Mesenchymal stem cell (in vitro differentiated cells and primary cell): ENCODE measurements around the gene ENDOU.

ENCODE experiments used
- DNase-seq: peaks from one replicate; pipeline ENCODE4 v3.0.0-alpha.2; 2013
- H2AFZ ChIP-seq: one replicate; pipeline ENCODE4 v1.6.1; 2013; ENCODE audit warnings: low read depth, mild to moderate bottlenecking, control low read depth, inconsistent platforms, low read length, moderate library complexity
- H2AK5ac ChIP-seq: 2 replicates; pipeline ENCODE4 v1.6.1; 2013; ENCODE audit warnings: low read length, moderate library complexity, mild to moderate bottlenecking, inconsistent platforms; ENCODE audit not compliant: severe bottlenecking
- H2BK120ac ChIP-seq: one replicate; pipeline ENCODE4 v1.6.1; 2013; ENCODE audit warnings: low read depth, mild to moderate bottlenecking, inconsistent platforms, low read length, moderate library complexity
- H2BK12ac ChIP-seq, 2 experiments: one replicate each; pipeline ENCODE4 v1.6.1; 2013; ENCODE audit warnings: inconsistent platforms in 2 of 2, low read length in 2 of 2, mild to moderate bottlenecking in 2 of 2, moderate library complexity in 2 of 2, control low read depth in 1 of 2
- H2BK15ac ChIP-seq: one replicate; pipeline ENCODE4 v1.6.1; 2013; ENCODE audit warnings: mild to moderate bottlenecking, low read depth, inconsistent platforms; ENCODE audit not compliant: poor library complexity, severe bottlenecking
- H2BK5ac ChIP-seq: 2 replicates; pipeline ENCODE4 v1.6.1; 2013; ENCODE audit warnings: low read depth, mild to moderate bottlenecking, low read length, control low read depth, inconsistent platforms; ENCODE audit not compliant: poor library complexity, severe bottlenecking
- H3K14ac ChIP-seq, 2 experiments: one replicate each; pipeline ENCODE4 v1.6.1; 2013; ENCODE audit warnings: inconsistent platforms in 2 of 2, low read length in 2 of 2, control low read depth in 1 of 2, mild to moderate bottlenecking in 1 of 2, moderate library complexity in 1 of 2
- H3K18ac ChIP-seq, 2 experiments: one replicate each; pipeline ENCODE4 v1.6.1; 2013; ENCODE audit warnings: inconsistent platforms in 2 of 2, low read length in 2 of 2, control low read depth in 1 of 2, low read depth in 1 of 2, mild to moderate bottlenecking in 1 of 2
- H3K23ac ChIP-seq, 2 experiments: one replicate each; pipeline ENCODE4 v1.6.1; 2013; ENCODE audit warnings: inconsistent platforms in 2 of 2, low read length in 2 of 2, mild to moderate bottlenecking in 2 of 2, moderate library complexity in 2 of 2, control low read depth in 1 of 2
- H3K27ac ChIP-seq: 2 replicates; pipeline ENCODE4 v1.5.1; 2013; ENCODE audit warnings: mild to moderate bottlenecking, moderate library complexity, low read length, control low read depth, inconsistent platforms; ENCODE audit not compliant: poor library complexity, severe bottlenecking
- H3K27me3 ChIP-seq, 2 experiments: 2 replicates each; pipeline versions ENCODE4 v1.6.1 to v1.7.0; 2013; ENCODE audit warnings: low read length in 2 of 2, mild to moderate bottlenecking in 2 of 2, moderate library complexity in 2 of 2, control low read depth in 1 of 2, inconsistent platforms in 1 of 2; ENCODE audit not compliant: control insufficient read depth in 1 of 2, insufficient read depth in 1 of 2
- H3K36me3 ChIP-seq, 2 experiments: 2 replicates each; pipeline versions ENCODE4 v1.6.1 to v1.7.0; 2013; ENCODE audit warnings: low read length in 2 of 2, control low read depth in 1 of 2, inconsistent platforms in 1 of 2, low read depth in 1 of 2, mild to moderate bottlenecking in 1 of 2; ENCODE audit not compliant: insufficient read depth in 2 of 2, control insufficient read depth in 1 of 2
- H3K4ac ChIP-seq, 2 experiments: one replicate each; pipeline ENCODE4 v1.6.1; 2013; ENCODE audit warnings: inconsistent platforms in 2 of 2, low read length in 2 of 2, mild to moderate bottlenecking in 2 of 2, moderate library complexity in 2 of 2, control low read depth in 1 of 2, low read depth in 1 of 2
- H3K4me1 ChIP-seq: 2 replicates; pipeline ENCODE4 v1.6.1; 2013; ENCODE audit warnings: low read depth, low read length, control low read depth; ENCODE audit not compliant: control insufficient read depth, insufficient read depth
- H3K4me2 ChIP-seq: 2 replicates; pipeline ENCODE4 v1.6.1; 2013; ENCODE audit warnings: low read length, mild to moderate bottlenecking, inconsistent platforms; ENCODE audit not compliant: poor library complexity, severe bottlenecking
- H3K4me3 ChIP-seq, 2 experiments: 2 replicates each; pipeline versions ENCODE4 v1.5.1 to v1.7.0; 2013; ENCODE audit warnings: low read length in 2 of 2, mild to moderate bottlenecking in 2 of 2, control low read depth in 1 of 2, low read depth in 1 of 2; ENCODE audit not compliant: insufficient read depth in 1 of 2
- H3K79me1 ChIP-seq: replicated peaks from 2 replicates; pipeline ENCODE4 v1.6.1; 2013; ENCODE audit warnings: mild to moderate bottlenecking, control low read depth, low read length, inconsistent platforms; ENCODE audit not compliant: poor library complexity, severe bottlenecking
- H3K9ac ChIP-seq: 2 replicates; pipeline ENCODE4 v1.7.0; 2013; ENCODE audit warnings: mild to moderate bottlenecking, low read length, moderate library complexity
- H3K9me3 ChIP-seq: 2 replicates; pipeline ENCODE4 v1.7.0; 2013; ENCODE audit warnings: mild to moderate bottlenecking, low read length; ENCODE audit not compliant: control insufficient read depth
- H4K8ac ChIP-seq: one replicate; pipeline ENCODE4 v1.6.1; 2013; ENCODE audit warnings: inconsistent platforms, mild to moderate bottlenecking, low read length, moderate library complexity
- H4K91ac ChIP-seq: one replicate; pipeline ENCODE4 v1.6.1; 2013; ENCODE audit warnings: mild to moderate bottlenecking, low read length, inconsistent platforms
- WGBS: methylation state at CpG from one replicate; pipeline ENCODE4 v1.1.7; 2013; ENCODE audit warnings: mixed read lengths; 5-methylcytosine and 5-hydroxymethylcytosine counted together

Gene ENDOU

GRCh38 chr12:47717443-47718193, 7.7 kb downstream of the ENDOU start:
- no peak overlapping the region for H3K14ac ChIP-seq
- no peaks in the 10 kb centered on the region for H3K27me3 ChIP-seq
- no peaks in the 10 kb centered on the region for H3K9me3 ChIP-seq
- H3K18ac ChIP-seq = peak overlapping the region; percentile 65 to 67
- no peak overlapping the region for H3K4me3 ChIP-seq
- H2AFZ ChIP-seq = peak overlapping the region; percentile 46
- H4K8ac ChIP-seq = peak overlapping the region; percentile 98
- H3K23ac ChIP-seq = no peak overlapping the region
- peaks cover 2% of the 10 kb centered on the region for H3K79me1 ChIP-seq
- H2BK12ac ChIP-seq = peak overlapping the region; percentile 21 to 59
- H3K36me3 ChIP-seq = peaks cover 0 to 7% of the 10 kb centered on the region in 2 experiments
- H3K4me1 ChIP-seq = peaks cover 7% of the 10 kb centered on the region
- H2BK15ac ChIP-seq = peak overlapping the region; percentile 38
- no peak overlapping the region for H3K4me2 ChIP-seq
- H3K4ac ChIP-seq = peak overlapping the region; percentile 65 to 84
- H3K27ac ChIP-seq = no peak overlapping the region
- H3K9ac ChIP-seq = peak overlapping the region; percentile 88
- H2AK5ac ChIP-seq = no peak overlapping the region
- DNase-seq = peak; percentile 88
- H4K91ac ChIP-seq = peak overlapping the region; percentile 91
- 12% methylated on average over 13 of the region's 13 CpGs for WGBS
- H2BK5ac ChIP-seq = no peak overlapping the region
- peak overlapping the region; percentile 49 for H2BK120ac ChIP-seq

- Histone ChIP-seq H3K79me1 (peaks cover 2% of the 10 kb centered on the region), H2BK120ac (no peak overlapping the region), H3K4me1 (peaks cover 7% of the 10 kb centered on the region), H3K23ac (no peak overlapping the region), H4K91ac (no peak overlapping the region), H2AFZ (no peak overlapping the region), H2BK12ac (no peak overlapping the region), H3K18ac (no peak overlapping the region), H3K27me3 (no peaks in the 10 kb centered on the region), H3K9ac (peak overlapping the region; percentile 88), H3K9me3 (no peaks in the 10 kb centered on the region), H2AK5ac (no peak overlapping the region), H3K36me3 (peaks cover 0 to 7% of the 10 kb centered on the region in 2 experiments), H3K4me2 (no peak overlapping the region), H3K27ac (no peak overlapping the region), H3K4me3 (no peak overlapping the region), H2BK5ac (no peak overlapping the region), H3K14ac (no peak overlapping the region), H4K8ac (no peak overlapping the region), H3K4ac (no peak overlapping the region), H2BK15ac (no peak overlapping the region)
- WGBS = 91% methylated on average over 6 of the region's 6 CpGs
- DNase-seq = no peak
Observed at GRCh38 chr12:47717046-47717442, 8.2 kb downstream of the ENDOU start.

DNA sequence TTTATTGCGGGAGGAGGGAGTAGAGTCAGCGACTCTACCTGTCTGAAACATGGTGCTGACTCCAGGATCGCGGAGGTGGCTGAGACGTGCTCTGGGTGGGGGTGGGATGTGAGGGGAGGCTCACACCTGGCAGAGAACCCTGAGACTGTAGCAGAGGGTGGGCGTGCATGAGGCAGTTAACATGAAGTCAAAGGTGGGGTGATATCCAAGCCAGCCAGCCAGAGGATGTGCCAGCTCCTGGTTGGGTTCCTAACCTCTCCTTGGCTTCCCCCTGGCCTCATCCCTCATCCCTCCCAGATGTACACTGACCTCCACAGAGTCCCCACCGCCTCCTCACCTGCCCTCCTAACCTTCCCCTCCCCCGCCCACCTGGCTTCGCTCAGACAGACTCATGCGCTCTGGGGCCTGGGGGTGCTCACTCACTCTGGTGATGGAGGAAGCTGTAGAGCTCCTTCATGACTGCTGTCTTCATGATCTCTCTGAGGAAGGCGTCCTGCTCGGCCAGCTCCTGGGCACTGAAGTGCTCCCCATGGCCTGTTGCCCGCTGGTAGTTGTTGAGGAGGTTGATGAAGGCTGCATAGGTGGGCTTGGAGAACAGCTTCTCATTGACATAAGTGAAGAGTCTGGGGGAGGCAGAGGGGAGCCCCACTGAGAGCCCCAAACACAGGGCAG, 9.3 kb downstream of the ENDOU start:
- H2AFZ ChIP-seq = no peak overlapping the region
- H3K18ac ChIP-seq = no peak overlapping the region
- no peak for DNase-seq
- no peak overlapping the region for H3K14ac ChIP-seq
- no peak overlapping the region for H4K8ac ChIP-seq
- H3K4me1 ChIP-seq = peaks cover 7% of the 10 kb centered on the region
- WGBS = 89% methylated on average over 11 of the region's 13 CpGs
- peaks cover 0 to 7% of the 10 kb centered on the region in 2 experiments for H3K36me3 ChIP-seq
- no peak overlapping the region for H4K91ac ChIP-seq
- no peak overlapping the region for H3K27ac ChIP-seq
- no peak overlapping the region for H2BK15ac ChIP-seq
- H2AK5ac ChIP-seq = no peak overlapping the region
- H3K23ac ChIP-seq = no peak overlapping the region
- peak overlapping the region; percentile 37 for H3K9ac ChIP-seq
- H3K79me1 ChIP-seq = peaks cover 2% of the 10 kb centered on the region
- H2BK5ac ChIP-seq = no peak overlapping the region
- H2BK12ac ChIP-seq = no peak overlapping the region
- no peaks in the 10 kb centered on the region for H3K9me3 ChIP-seq
- peak overlapping the region in 1 of 2 experiments; percentile 30 for H3K4ac ChIP-seq
- H2BK120ac ChIP-seq = no peak overlapping the region
- no peaks in the 10 kb centered on the region for H3K27me3 ChIP-seq
- H3K4me3 ChIP-seq = peak overlapping the region in 1 of 2 experiments; percentile 60
- no peak overlapping the region for H3K4me2 ChIP-seq

DNA sequence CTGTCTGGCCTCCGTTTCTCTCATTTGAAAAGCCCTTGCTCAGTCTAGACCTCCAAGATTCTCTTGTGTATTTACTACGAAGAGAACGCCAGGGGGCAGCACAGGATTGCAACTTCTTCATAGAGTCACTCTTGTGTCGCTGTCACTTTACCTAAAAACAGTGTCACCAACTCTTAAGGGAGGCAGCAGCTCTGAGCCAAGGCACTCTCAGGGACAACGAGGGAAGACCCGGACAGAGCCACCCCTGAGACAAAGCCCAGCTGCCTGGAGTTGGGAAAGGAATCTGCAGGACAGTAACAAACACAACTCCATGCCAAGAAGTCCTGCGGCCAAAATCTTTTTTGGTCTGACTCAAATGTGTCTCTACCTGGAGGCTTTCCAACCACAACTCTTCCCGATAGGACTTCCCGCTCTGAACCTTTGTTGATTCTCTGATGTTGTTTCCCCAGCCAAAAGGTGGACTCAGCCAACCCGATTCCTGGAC, 9.9 kb downstream of the ENDOU start:
- H3K27me3 ChIP-seq = no peaks in the 10 kb centered on the region
- no peak overlapping the region for H4K8ac ChIP-seq
- peak overlapping the region in 1 of 2 experiments; percentile 60 for H3K4me3 ChIP-seq
- peak overlapping the region; percentile 37 for H3K9ac ChIP-seq
- H2BK12ac ChIP-seq = no peak overlapping the region
- no peak overlapping the region for H3K27ac ChIP-seq
- 38% methylated on average over 10 of the region's 10 CpGs for WGBS
- H2BK120ac ChIP-seq = no peak overlapping the region
- H3K23ac ChIP-seq = no peak overlapping the region
- no peak overlapping the region for H3K4me2 ChIP-seq
- H3K36me3 ChIP-seq = peaks cover 0 to 7% of the 10 kb centered on the region in 2 experiments
- no peak overlapping the region for H3K18ac ChIP-seq
- H3K9me3 ChIP-seq = no peaks in the 10 kb centered on the region
- H2BK5ac ChIP-seq = no peak overlapping the region
- no peak overlapping the region for H4K91ac ChIP-seq
- H3K4ac ChIP-seq = no peak overlapping the region
- no peak overlapping the region for H3K14ac ChIP-seq
- H2BK15ac ChIP-seq = no peak overlapping the region
- no peak overlapping the region for H2AK5ac ChIP-seq
- DNase-seq = peak; percentile 76
- peaks cover 2% of the 10 kb centered on the region for H3K79me1 ChIP-seq
- peaks cover 7% of the 10 kb centered on the region for H3K4me1 ChIP-seq
- no peak overlapping the region for H2AFZ ChIP-seq
